NCI-H2029 treated with DMSO at 0.1 percent for 48 hours (cell line): ENCODE results near the gene CA11.
A peak's percentile ranks its signal among the peaks of the same experiment; 100 is the strongest.
"Not testable (repeated sequence)": the region's sequence is repeated elsewhere in the genome, so short reads cannot be mapped to it uniquely, and the experiment has no call there.

Experiments used
- DNase-seq: peaks from one replicate; lab custom pipeline; 2025; lab: John Stamatoyannopoulos, UW

Gene CA11

GRCh38 chr19:48641850-48642249 is 4.1 kb downstream of the CA11 start:
- no peak for DNase-seq

GRCh38 chr19:48639483-48640375 is 6.3 kb downstream of the CA11 start:
- no peak for DNase-seq

GRCh38 chr19:48638831-48639381 is 7.1 kb downstream of the CA11 start:
- DNase-seq: no peak

GRCh38 chr19:48637948-48638830 is 7.8 kb downstream of the CA11 start:
- peak; percentile 90 for DNase-seq

- peak; percentile 88 for DNase-seq
These were observed 8.5 kb downstream of the CA11 start for GRCh38 chr19:48637449-48637947.

GRCh38 chr19:48636859-48637448 is 9.0 kb downstream of the CA11 start, which contains the start of gene DBP:
TSS of gene DBP (minus strand) at chr19:48637379. CDS start at chr19:48636994, 385 bp downstream.
- DNase-seq: peak; percentile 73

GRCh38 chr19:48635966-48636858 is 9.8 kb downstream of the CA11 start:
- DNase-seq: no peak

GRCh38 chr19:48635263-48635965 is 10.6 kb downstream of the CA11 start:
- no peak for DNase-seq

GRCh38 chr19:48634424-48635262 is 11.3 kb downstream of the CA11 start:
- peak; percentile 92 for DNase-seq

- DNase-seq: no peak
These were observed 12.0 kb downstream of the CA11 start for GRCh38 chr19:48634036-48634342.

GRCh38 chr19:48633148-48634035 is 12.6 kb downstream of the CA11 start:
- DNase-seq: no peak

- no peak for DNase-seq
These were observed 13.3 kb downstream of the CA11 start for GRCh38 chr19:48632692-48633147.

GRCh38 chr19:48632286-48632685 is 13.7 kb downstream of the CA11 start:
- not testable (repeated sequence) for DNase-seq

- DNase-seq: no peak
These were observed 14.8 kb downstream of the CA11 start for GRCh38 chr19:48631225-48631624.

GRCh38 chr19:48630296-48631063 is 15.5 kb downstream of the CA11 start:
- no peak for DNase-seq

GRCh38 chr19:48629599-48630295 is 16.2 kb downstream of the CA11 start:
- no peak for DNase-seq

GRCh38 chr19:48629297-48629598 is 16.7 kb downstream of the CA11 start:
- DNase-seq: no peak
